Measurements from ENCODE around the gene CAMK2G.

The CAMK2G gene

DNA sequence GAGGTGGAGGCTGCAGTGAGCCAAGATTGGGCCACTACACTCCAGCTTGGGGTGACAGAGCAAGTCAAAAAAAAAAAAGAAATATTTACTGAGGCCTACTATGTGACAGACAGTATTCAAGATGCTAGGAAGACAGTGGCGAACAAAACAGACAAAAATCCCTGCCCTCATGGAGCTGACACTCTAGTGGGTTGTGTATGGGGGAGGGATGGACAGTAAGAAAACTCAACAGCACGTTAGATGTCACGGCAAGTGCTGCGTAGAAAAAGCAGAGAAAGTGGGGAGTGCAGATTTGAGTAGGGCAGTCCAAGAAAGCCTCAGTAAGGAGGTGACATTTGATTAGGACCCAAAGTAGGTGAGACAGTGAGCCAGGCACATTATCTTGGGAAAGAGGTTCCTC lies 10.1 kb downstream of the CAMK2G start:
- H3K9me3 ChIP-seq (ENCODE audit: low read length): no peaks in the 10 kb centered on the region
- no peak overlapping the region for H3K9ac ChIP-seq (ENCODE audit: low read length)
- no peak overlapping the region for H3K4me2 ChIP-seq (ENCODE audit: low read length)
- TF ChIP-seq CTCF (IDR thresholded peaks at IDR 0.05; ENCODE audit: low read length): no peak
- TF ChIP-seq EZH2 (IDR thresholded peaks at IDR 0.05; ENCODE audit: borderline replicate concordance, low read length): no peak
- no peak overlapping the region for H3K27ac ChIP-seq (ENCODE audit: low read depth, low read length, poor library complexity, severe bottlenecking)
- no peak overlapping the region for H2AFZ ChIP-seq (ENCODE audit: low read length)
- no peaks in the 10 kb centered on the region for H3K27me3 ChIP-seq (ENCODE audit: insufficient read depth, low read length)
- peaks cover 35% of the 10 kb centered on the region for H3K4me1 ChIP-seq (ENCODE audit: insufficient read depth, low read length, severe bottlenecking)
- H4K20me1 ChIP-seq (ENCODE audit: insufficient read depth, low read length): no peaks in the 10 kb centered on the region
- H3F3A ChIP-seq (ENCODE audit: insufficient read depth, low read length): no peaks in the 10 kb centered on the region; the same call in 1 of the 2 replicates
- H3K4me3 ChIP-seq (ENCODE audit: low read depth, low read length, poor library complexity, severe bottlenecking): no peak overlapping the region
- H3K36me3 ChIP-seq (ENCODE audit: insufficient read depth, low read length): peaks cover 20% of the 10 kb centered on the region; the same call in 1 of the 2 replicates
- no peaks in the 10 kb centered on the region for H3K79me2 ChIP-seq (ENCODE audit: insufficient read depth, low read length)
- no peaks in the 10 kb centered on the region for H3K9me2 ChIP-seq (ENCODE audit: low read depth, low read length)

- Histone ChIP-seq H3K9me2 (ENCODE audit: low read depth, low read length) (no peaks in the 10 kb centered on the region), H3K27me3 (ENCODE audit: insufficient read depth, low read length) (no peaks in the 10 kb centered on the region), H3F3A (ENCODE audit: insufficient read depth, low read length) (no peaks in the 10 kb centered on the region; the same call in 1 of the 2 replicates), H3K79me2 (ENCODE audit: insufficient read depth, low read length) (no peaks in the 10 kb centered on the region), H3K4me1 (ENCODE audit: insufficient read depth, low read length, severe bottlenecking) (peaks cover 45% of the 10 kb centered on the region), H2AFZ (ENCODE audit: low read length) (no peak overlapping the region), H3K9ac (ENCODE audit: low read length) (no peak overlapping the region), H3K4me3 (ENCODE audit: low read depth, low read length, poor library complexity, severe bottlenecking) (no peak overlapping the region), H3K27ac (ENCODE audit: low read depth, low read length, poor library complexity, severe bottlenecking) (no peak overlapping the region), H3K36me3 (ENCODE audit: insufficient read depth, low read length) (peaks cover 27% of the 10 kb centered on the region; the same call in 1 of the 2 replicates), H3K4me2 (ENCODE audit: low read length) (no peak overlapping the region), H4K20me1 (ENCODE audit: insufficient read depth, low read length) (no peaks in the 10 kb centered on the region), H3K9me3 (ENCODE audit: low read length) (no peaks in the 10 kb centered on the region)
- TF ChIP-seq EZH2 (IDR thresholded peaks at IDR 0.05; ENCODE audit: borderline replicate concordance, low read length) (no peak), CTCF (IDR thresholded peaks at IDR 0.05; ENCODE audit: low read length) (no peak)
These were observed 11.1 kb downstream of the CAMK2G start for GRCh38 chr10:73863039-73863817.

- Histone ChIP-seq H3K9ac (ENCODE audit: low read length) (no peak overlapping the region), H3K79me2 (ENCODE audit: insufficient read depth, low read length) (no peaks in the 10 kb centered on the region), H3K9me3 (ENCODE audit: low read length) (no peaks in the 10 kb centered on the region), H3K36me3 (ENCODE audit: insufficient read depth, low read length) (peaks cover 36% of the 10 kb centered on the region; the same call in 1 of the 2 replicates), H4K20me1 (ENCODE audit: insufficient read depth, low read length) (no peaks in the 10 kb centered on the region), H3K9me2 (ENCODE audit: low read depth, low read length) (no peaks in the 10 kb centered on the region), H3K4me3 (ENCODE audit: low read depth, low read length, poor library complexity, severe bottlenecking) (no peak overlapping the region), H3K4me1 (ENCODE audit: insufficient read depth, low read length, severe bottlenecking) (peaks cover 50% of the 10 kb centered on the region), H3K27ac (ENCODE audit: low read depth, low read length, poor library complexity, severe bottlenecking) (no peak overlapping the region), H3K4me2 (ENCODE audit: low read length) (no peak overlapping the region), H2AFZ (ENCODE audit: low read length) (no peak overlapping the region), H3K27me3 (ENCODE audit: insufficient read depth, low read length) (no peaks in the 10 kb centered on the region), H3F3A (ENCODE audit: insufficient read depth, low read length) (no peaks in the 10 kb centered on the region; the same call in 1 of the 2 replicates)
- no peak for TF ChIP-seq EZH2 (IDR thresholded peaks at IDR 0.05; ENCODE audit: borderline replicate concordance, low read length)
- no peak for TF ChIP-seq CTCF (IDR thresholded peaks at IDR 0.05; ENCODE audit: low read length)
These were observed 12.3 kb downstream of the CAMK2G start for GRCh38 chr10:73862011-73862410.
